ENCODE measurements around the gene PCNX1.
"Not testable (repeated sequence)": the region's sequence is repeated elsewhere in the genome, so short reads cannot be mapped to it uniquely, and the experiment has no call there.

The PCNX1 gene

GRCh38 chr14:71139294-71139946 is 232.2 kb downstream of the PCNX1 start:
- Mint-ChIP-seq H3K9me3 (no peaks in the 10 kb centered on the region), H3K4me1 (peaks cover 6% of the 10 kb centered on the region), H3K36me3 (peaks cover 1% of the 10 kb centered on the region), H3K4me3 (no peak overlapping the region), H3K27me3 (no peaks in the 10 kb centered on the region), H3K27ac (no peak overlapping the region)

DNA sequence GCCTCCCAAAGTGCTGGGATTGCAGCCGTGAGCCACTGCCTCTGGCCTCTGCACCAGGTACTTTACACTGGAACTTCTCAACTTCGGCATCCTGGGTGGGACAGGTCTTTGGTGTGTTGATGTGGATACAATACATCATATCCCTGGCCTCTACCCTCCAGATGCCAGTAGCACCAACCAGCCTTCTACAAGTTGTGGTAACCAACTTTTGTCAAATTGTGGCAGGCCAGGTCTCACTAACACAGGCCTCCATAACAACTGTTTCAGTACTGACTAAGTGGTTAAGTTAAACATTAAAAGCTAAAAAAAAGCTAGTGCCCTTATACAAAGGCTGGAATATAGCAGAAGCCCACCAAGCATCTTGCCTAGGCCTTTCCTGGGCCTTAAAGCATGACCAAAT is 232.9 kb downstream of the PCNX1 start:
- Mint-ChIP-seq H3K27ac (no peak overlapping the region), H3K27me3 (no peaks in the 10 kb centered on the region), H3K4me3 (no peak overlapping the region), H3K36me3 (peaks cover 1% of the 10 kb centered on the region), H3K4me1 (peaks cover 6% of the 10 kb centered on the region), H3K9me3 (no peaks in the 10 kb centered on the region)

- H3K27me3 Mint-ChIP-seq, result no peaks in the 10 kb centered on the region
- H3K27ac Mint-ChIP-seq, result no peak overlapping the region
- no peaks in the 10 kb centered on the region for H3K9me3 Mint-ChIP-seq
- H3K4me3 Mint-ChIP-seq, result no peak overlapping the region
- peaks cover 6% of the 10 kb centered on the region for H3K4me1 Mint-ChIP-seq
- H3K36me3 Mint-ChIP-seq, result no peaks in the 10 kb centered on the region
Measured at GRCh38 chr14:71141701-71142374, 234.6 kb downstream of the PCNX1 start.

DNA sequence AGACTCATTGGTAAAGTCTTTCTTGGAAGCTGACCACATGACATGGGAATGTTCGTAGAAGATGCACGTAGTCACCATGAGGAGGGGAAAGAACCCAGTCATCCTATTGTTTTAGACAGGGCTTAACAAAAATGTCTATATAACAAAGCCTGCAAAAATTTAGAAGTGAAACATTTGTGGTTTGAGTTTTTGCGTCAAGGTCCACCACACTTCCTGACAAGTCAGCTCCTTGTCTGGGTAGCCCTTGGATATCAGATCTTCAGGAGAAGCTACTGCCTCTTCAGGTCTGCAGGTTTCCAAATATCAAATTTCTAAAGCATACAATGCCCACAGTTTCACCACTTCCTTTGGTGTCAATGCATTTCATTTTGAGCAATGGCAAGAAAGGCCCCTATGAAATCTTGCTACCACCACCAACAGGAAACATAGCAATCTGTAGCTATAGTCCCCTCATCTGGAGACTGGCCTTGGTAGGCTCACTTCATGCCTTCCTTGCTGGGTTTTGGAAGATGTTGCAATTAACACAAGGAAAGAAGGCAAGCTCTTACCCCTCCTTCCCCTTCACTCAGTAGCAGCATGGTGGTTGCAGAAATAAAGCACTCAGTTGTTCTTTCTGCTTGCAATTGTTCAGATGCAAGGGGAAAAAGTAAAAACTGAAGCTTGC is 235.2 kb downstream of the PCNX1 start:
- H3K4me3 Mint-ChIP-seq, result no peak overlapping the region
- H3K36me3 Mint-ChIP-seq, result no peaks in the 10 kb centered on the region
- H3K9me3 Mint-ChIP-seq, result no peaks in the 10 kb centered on the region
- H3K27ac Mint-ChIP-seq, result no peak overlapping the region
- no peaks in the 10 kb centered on the region for H3K27me3 Mint-ChIP-seq
- peaks cover 6% of the 10 kb centered on the region for H3K4me1 Mint-ChIP-seq

DNA sequence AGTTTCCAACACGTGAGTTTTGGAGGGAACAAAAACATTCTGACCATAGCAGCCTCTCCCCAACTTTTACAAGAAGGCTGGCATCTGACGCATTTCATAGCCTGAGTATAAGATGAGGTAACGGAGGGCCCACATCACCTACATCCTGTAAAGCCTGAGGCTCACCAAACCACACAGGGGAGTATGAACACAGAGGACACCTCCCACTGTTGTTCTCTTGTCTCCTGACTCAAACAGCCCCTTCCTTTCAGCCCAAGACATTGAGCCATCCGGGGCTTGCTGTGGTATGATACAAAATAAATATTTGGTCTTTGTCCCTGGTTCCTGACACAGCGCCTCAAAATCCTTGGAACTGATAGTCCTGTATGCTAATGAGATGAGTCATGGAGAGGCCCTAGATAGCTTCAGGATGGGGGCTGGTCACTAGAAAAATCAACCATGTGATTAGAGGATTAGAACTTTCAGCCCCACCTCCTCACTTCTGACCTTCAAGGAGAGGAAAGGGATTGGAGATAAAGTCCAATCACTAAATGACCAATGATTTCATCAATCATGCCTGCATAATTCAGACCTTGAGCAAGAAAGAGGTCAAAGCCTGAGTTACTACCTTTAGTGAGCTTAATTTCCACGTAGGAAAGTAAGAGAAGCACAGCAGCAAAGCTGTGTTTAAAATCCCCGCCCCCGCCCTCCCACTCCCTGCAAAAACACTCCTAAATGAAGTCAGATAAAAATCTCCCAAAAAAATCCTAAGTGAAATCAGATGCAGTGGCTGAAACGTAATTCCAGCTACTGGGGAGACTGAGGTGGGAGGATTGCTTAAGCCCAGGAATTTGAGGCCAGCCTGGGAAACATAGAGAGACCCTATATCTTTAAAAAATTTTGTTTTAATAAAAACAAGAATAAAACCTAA is 236.4 kb downstream of the PCNX1 start:
- Mint-ChIP-seq H3K27ac (no peak overlapping the region), H3K4me1 (peaks cover 6% of the 10 kb centered on the region), H3K36me3 (no peaks in the 10 kb centered on the region), H3K9me3 (no peaks in the 10 kb centered on the region), H3K27me3 (no peaks in the 10 kb centered on the region), H3K4me3 (no peak overlapping the region)

GRCh38 chr14:71147335-71147734 is 240.1 kb downstream of the PCNX1 start:
- not testable (repeated sequence) for H3K27me3 Mint-ChIP-seq, H3K36me3 Mint-ChIP-seq, H3K4me1 Mint-ChIP-seq, H3K9me3 Mint-ChIP-seq, H3K27ac Mint-ChIP-seq, H3K4me3 Mint-ChIP-seq

GRCh38 chr14:71148627-71149026 is 241.4 kb downstream of the PCNX1 start:
- Mint-ChIP-seq H3K4me3 (no peak overlapping the region), H3K27ac (no peak overlapping the region), H3K9me3 (peaks cover 5% of the 10 kb centered on the region), H3K36me3 (peaks cover 10% of the 10 kb centered on the region), H3K4me1 (no peaks in the 10 kb centered on the region), H3K27me3 (no peaks in the 10 kb centered on the region)

DNA sequence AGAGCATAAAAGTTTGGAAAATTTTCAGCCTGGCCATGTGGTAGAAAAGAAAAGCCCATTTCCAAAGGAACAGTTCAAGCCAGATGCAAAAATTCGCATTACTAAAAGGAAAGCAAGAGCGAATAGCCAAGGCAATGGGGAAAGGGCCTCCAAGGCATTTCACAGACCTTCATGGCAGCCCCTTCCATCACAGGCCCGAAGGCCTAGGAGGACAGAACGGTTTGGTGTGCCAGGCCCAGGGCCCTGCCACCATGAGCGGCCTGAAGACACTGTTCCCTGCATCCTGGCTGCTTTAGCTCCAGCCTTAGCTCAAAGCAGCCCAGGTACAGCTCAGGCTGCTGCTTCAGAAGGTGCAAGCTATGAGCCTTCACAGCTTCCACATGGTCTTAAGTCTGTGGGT is 243.5 kb downstream of the PCNX1 start:
- Mint-ChIP-seq H3K4me1 (no peaks in the 10 kb centered on the region), H3K9me3 (peaks cover 5% of the 10 kb centered on the region), H3K27me3 (no peaks in the 10 kb centered on the region), H3K27ac (no peak overlapping the region), H3K4me3 (no peak overlapping the region), H3K36me3 (peaks cover 10% of the 10 kb centered on the region)

- no peaks in the 10 kb centered on the region for H3K4me1 Mint-ChIP-seq
- H3K36me3 Mint-ChIP-seq, result no peaks in the 10 kb centered on the region
- H3K9me3 Mint-ChIP-seq, result no peaks in the 10 kb centered on the region
- peaks cover 1% of the 10 kb centered on the region for H3K27me3 Mint-ChIP-seq
- no peak overlapping the region for H3K27ac Mint-ChIP-seq
- no peak overlapping the region for H3K4me3 Mint-ChIP-seq
Measured at GRCh38 chr14:71155743-71156142, 248.5 kb downstream of the PCNX1 start.

GRCh38 chr14:71163050-71163841 is 256.0 kb downstream of the PCNX1 start:
- Mint-ChIP-seq H3K27me3 (peaks cover 1% of the 10 kb centered on the region), H3K9me3 (no peaks in the 10 kb centered on the region), H3K4me1 (peaks cover 4% of the 10 kb centered on the region), H3K27ac (no peak overlapping the region), H3K4me3 (no peak overlapping the region), H3K36me3 (no peaks in the 10 kb centered on the region)

GRCh38 chr14:71163842-71164629 is 256.8 kb downstream of the PCNX1 start:
- Mint-ChIP-seq H3K27me3 (peaks cover 1% of the 10 kb centered on the region), H3K27ac (no peak overlapping the region), H3K9me3 (no peaks in the 10 kb centered on the region), H3K4me1 (peaks cover 12% of the 10 kb centered on the region), H3K36me3 (no peaks in the 10 kb centered on the region), H3K4me3 (no peak overlapping the region)
